Transverse colon (tissue), 4 donors: ENCODE results near the gene PMFBP1.

Experiments used
- CTCF ChIP-seq, 5 experiments: fragments of 200-600 bp in 3 of 5; fragments of 450-650 bp in 2 of 5; sonication (generic) in 3 of 5; IDR thresholded peaks; 1 replicate in 2 of 5; 2 replicates in 3 of 5; pipeline ENCODE4 v1.5.1; 2016 to 2017; ENCODE audit warnings: antibody characterized with exemption in 5 of 5, inconsistent platforms in 3 of 5, mild to moderate bottlenecking in 2 of 5, moderate library complexity in 1 of 5
- EP300 ChIP-seq: sonication (generic); formaldehyde crosslinking; IDR thresholded peaks from one replicate; pipeline ENCODE4 v1.6.1; 2017; ENCODE audit warnings: antibody characterized with exemption, low read depth
- POLR2A ChIP-seq: fragments of 450-650 bp; IDR thresholded peaks from one replicate; pipeline ENCODE4 v1.6.1; 2016; ENCODE audit warnings: antibody characterized with exemption, mild to moderate bottlenecking, moderate library complexity
- POLR2AphosphoS5 ChIP-seq, 3 donors: sonication (generic); formaldehyde crosslinking; IDR thresholded peaks; one replicate each; pipeline ENCODE4 v1.6.1; 2016; ENCODE audit warnings: antibody characterized with exemption in 3 of 3

DNA sequence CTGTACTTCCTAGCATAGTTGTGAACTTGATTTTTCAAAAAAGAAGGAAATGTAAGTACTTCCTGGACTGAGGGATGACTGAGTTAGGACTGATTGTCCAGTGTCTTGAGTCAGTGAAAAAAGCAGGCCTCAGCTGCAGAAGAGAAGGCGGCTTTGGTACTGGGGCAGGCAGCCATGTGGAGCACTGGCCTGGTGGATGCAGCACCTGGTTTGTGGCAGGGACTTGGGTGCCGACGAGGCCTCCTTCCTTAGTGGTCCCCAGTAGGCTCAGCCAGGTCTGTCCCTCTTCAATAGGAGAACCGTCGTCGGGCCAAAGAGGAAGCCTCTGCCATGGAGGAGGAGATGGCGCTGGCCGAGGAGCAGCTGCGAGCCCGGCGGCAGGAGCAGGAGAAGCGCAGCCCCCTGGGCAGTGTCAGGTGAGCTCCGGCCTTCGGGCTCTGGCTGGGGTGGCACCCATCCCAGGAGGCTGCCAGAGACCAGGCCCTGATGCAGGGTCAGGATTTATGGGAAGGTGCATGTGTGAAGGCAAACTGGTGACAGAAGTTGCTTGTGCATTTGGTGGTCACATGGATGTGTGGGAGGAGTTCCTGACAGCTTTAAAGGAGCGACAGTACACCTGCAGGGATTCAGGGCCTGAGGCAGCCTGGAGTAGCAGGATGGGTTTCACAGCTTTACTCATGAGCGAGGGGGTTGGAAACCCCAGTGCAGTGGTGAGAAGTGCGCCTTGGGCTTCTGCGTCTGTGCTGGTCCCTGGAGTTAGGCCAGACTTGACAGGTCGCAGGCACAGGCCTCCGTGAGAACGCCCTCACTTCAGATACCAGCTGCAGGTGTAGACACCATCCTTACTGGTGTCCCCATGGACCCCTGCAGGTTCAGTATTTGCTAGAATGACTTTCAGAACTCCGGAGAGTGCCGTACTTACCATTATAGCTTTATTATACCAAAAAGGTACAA is 61.0 kb downstream of the PMFBP1 start:
- TF ChIP-seq CTCF (IDR thresholded peaks at IDR 0.05) (no peak), POLR2A (no peak), EP300 (no peak), POLR2AphosphoS5 (IDR thresholded peaks at IDR 0.05) (no peak)
